Fibroblast of pulmonary artery (primary cell): ENCODE results near the gene BAZ1A.
A peak's percentile ranks its signal among the peaks of the same experiment; 100 is the strongest.

Experiments used
- DNase-seq: peaks from one replicate; pipeline ENCODE4 v3.0.0-alpha.2; 2010; ENCODE audit warnings: low read depth
- H3K4me3 ChIP-seq: replicated peaks from 2 replicates; pipeline ENCODE4 v1.5.1; 2011; ENCODE audit warnings: low read depth, mild to moderate bottlenecking, control low read depth, low read length, moderate library complexity
- CTCF ChIP-seq: IDR thresholded peaks from 2 replicates; pipeline ENCODE4 v1.5.1; 2011; ENCODE audit warnings: mild to moderate bottlenecking, control low read depth, low read length, inconsistent platforms; ENCODE audit errors: missing control alignments

Gene BAZ1A

GRCh38 chr14:34792598-34792997 lies 82.6 kb downstream of the BAZ1A start:
- no peak for DNase-seq
- no peak for TF ChIP-seq CTCF
- H3K4me3 ChIP-seq: no peak overlapping the region

GRCh38 chr14:34785223-34786006 lies 89.7 kb downstream of the BAZ1A start:
- DNase-seq: no peak
- TF ChIP-seq CTCF: no peak
- H3K4me3 ChIP-seq: no peak overlapping the region

DNA sequence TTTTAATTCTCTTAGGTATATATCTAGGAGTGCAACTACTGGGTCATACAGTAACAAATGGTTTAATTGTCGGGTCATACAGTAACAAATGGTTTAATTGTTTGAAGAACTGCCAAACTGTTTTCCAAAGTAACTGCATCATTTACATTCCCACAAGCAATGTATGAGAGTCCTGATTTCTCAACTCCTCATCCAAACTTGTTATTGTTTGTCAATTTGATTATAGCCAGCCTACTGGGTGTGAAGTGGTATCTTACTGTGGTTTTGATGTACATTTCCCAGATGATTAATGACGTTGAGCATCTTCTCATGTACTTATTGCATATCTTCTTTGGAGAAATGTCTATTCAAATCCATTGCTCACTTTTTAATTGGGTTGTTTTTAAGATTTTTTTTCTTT lies 93.1 kb downstream of the BAZ1A start:
- peak; percentile 34 for DNase-seq
- no peak for TF ChIP-seq CTCF
- no peak overlapping the region for H3K4me3 ChIP-seq

- DNase-seq: peak; percentile 95
- no peak for TF ChIP-seq CTCF
- no peak overlapping the region for H3K4me3 ChIP-seq
Observed at GRCh38 chr14:34781242-34781641, 93.9 kb downstream of the BAZ1A start.

DNA sequence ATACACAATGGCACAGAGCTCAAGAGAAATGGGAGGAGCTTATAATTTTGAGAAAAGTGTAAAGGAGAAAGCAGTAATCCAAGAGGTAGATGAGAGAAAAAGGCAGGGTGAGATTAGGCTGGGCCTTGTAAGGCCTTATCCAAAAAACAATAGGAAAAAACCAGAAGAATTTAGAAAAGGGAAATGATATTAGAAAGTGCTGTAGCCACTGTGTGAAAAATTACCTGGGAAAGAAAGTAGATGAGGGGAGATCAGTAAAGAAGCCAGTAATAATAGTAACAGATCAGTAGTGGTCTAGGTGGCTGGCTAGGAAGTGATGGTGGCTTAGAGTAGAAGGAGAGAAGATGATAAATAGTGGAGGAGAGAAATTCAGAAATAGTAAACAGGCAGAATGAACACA lies 94.5 kb downstream of the BAZ1A start:
- TF ChIP-seq CTCF: no peak
- no peak for DNase-seq
- no peak overlapping the region for H3K4me3 ChIP-seq

GRCh38 chr14:34778744-34779143 lies 96.4 kb downstream of the BAZ1A start:
- DNase-seq: no peak
- no peak overlapping the region for H3K4me3 ChIP-seq
- no peak for TF ChIP-seq CTCF

- H3K4me3 ChIP-seq: no peak overlapping the region
- DNase-seq: no peak
- no peak for TF ChIP-seq CTCF
Observed at GRCh38 chr14:34776611-34777010, 98.5 kb downstream of the BAZ1A start.
